GM19099 (cell line): ENCODE results near the gene ADIG.

Experiments used
- POLR2A ChIP-seq: IDR thresholded peaks from 3 replicates; pipeline ENCODE4 v1.6.1; 2011; ENCODE audit warnings: low read depth; ENCODE audit not compliant: insufficient read length; ENCODE audit errors: extremely low read depth

Gene ADIG

GRCh38 chr20:38631155-38632022, 50.4 kb downstream of the ADIG start:
- TF ChIP-seq POLR2A = no peak

DNA sequence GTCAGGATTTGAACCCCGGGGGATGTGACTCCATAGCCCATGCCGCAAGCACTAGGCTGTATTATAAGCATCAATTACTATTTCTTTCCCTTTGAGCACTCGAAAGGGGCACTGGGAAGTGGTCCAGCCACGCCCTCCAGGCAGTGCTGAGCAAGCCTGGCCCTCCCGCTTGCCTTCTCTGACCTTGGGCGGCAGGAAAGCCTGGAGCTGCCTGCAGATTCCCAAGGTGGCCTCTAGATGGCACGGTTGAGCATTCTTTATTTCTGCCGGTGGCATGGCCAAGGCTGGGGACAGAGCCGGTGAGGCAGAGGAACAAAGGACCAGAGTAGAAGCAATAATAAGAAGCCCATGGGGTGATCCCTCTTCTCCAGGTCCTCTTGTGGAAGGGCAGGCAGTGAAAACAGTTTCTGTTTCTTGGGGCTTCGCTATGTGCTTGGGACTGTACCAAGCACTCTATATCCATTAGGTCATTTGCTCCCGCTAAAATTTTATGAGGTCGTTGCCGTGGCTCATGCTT, 52.6 kb downstream of the ADIG start:
- no peak for TF ChIP-seq POLR2A

DNA sequence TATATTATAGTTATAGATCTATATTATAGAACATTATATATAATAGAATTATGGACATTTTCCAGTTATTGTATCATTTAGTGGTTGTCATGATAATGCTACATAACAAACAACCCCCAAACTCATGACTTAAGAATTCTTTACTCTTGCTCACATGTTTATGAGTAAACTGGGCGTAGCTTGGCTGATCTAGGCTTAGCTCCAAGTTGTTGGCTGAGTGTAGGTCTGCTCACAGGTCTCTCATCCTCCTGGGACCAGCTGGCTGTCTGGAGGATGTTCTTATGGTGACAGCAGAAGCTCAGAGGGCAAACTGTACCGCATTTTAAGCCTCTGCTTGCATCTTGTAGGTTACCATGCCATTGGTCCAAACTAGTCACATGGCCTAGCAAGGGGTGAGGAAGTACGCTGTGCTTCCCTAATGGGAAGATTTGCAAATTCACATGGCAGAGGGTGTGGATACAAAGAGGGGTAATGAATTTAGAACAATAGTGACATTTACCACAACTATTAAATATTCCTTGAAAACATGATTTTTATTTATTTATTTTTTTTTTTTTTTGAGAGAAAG, 54.8 kb downstream of the ADIG start:
- no peak for TF ChIP-seq POLR2A
